Skeletal muscle tissue (tissue), 2 donors: ENCODE measurements around the gene MFSD11. TPM values are rescaled to one million over a fixed set of nuclear protein-coding genes. Genes with fewer than 3 reads are reported as not detected.
A peak's percentile ranks its signal among the peaks of the same experiment; 100 is the strongest.

ENCODE experiments used
- small RNA-seq: library from RNA; depleted of rRNA; stranded (forward); fragments of <200 nt; gene quantifications from one replicate; pipeline ENCODE3, GENCODE V24; 2014
- total RNA-seq: library from RNA; depleted of rRNA; stranded (reverse); fragments of >200 nt; gene quantifications from one replicate; pipeline ENCODE4 v1.2.3, GENCODE V29; 2014

The MFSD11 gene
- total RNA-seq, 1 donor from 2014 or later: 76.7 TPM

Small RNA genes lying within 50 kb of the gene (small RNA-seq; reads per million reads assigned to genes)
- not detected for gene AC005837.3
- not detected for gene RF02271
- gene RNU6-97P: not detected
- 1.1 reads per million, percentile 80 among the genes with 10 or more reads in this experiment for gene RNY4P36

Other genes with a start within 250 kb of the MFSD11 start
- gene RHBDF2, start 236.7 kb upstream of the MFSD11 start, total RNA-seq: 3.7 TPM
- gene CYGB, start 200.4 kb upstream of the MFSD11 start, total RNA-seq: 8.9 TPM
- 0.52 TPM for gene PRCD, start 198.1 kb upstream of the MFSD11 start, total RNA-seq
- gene ST6GALNAC2, start 152.3 kb upstream of the MFSD11 start, total RNA-seq: 2.6 TPM
- not detected for gene ST6GALNAC1, start 94.4 kb upstream of the MFSD11 start, total RNA-seq
- 75.7 TPM for gene MXRA7, start 27.2 kb upstream of the MFSD11 start, total RNA-seq
- gene JMJD6, start 11.5 kb upstream of the MFSD11 start, total RNA-seq: 6.8 TPM
- 19.3 TPM for gene METTL23, start 11.3 kb upstream of the MFSD11 start, total RNA-seq
- 52.2 TPM for gene SRSF2, start 788 bp upstream of the MFSD11 start, total RNA-seq
- not detected for gene MGAT5B, start 130.3 kb downstream of the MFSD11 start, total RNA-seq